Activated CD8-positive, alpha-beta T cell treated with anti-CD3 and anti-CD28 coated beads for 36 hours (primary cell): Measurements from ENCODE around the gene LYRM2. TPM values are rescaled to one million over a fixed set of nuclear protein-coding genes. Genes with fewer than 3 reads are reported as not detected.

Experiments
- ATAC-seq: fragments of 200-7000 bp; cut with Tn5 transposase; one replicate; pipeline ENCODE4 v1.10.0; 2021; ENCODE audit warnings: mild to moderate bottlenecking, moderate library complexity
- CTCF ChIA-PET: fragments of 350-600 bp; sonication (Branson Sonifier 250); formaldehyde crosslinking; loops from one replicate; lab custom pipeline; 2021; ENCODE audit warnings: antibody characterized with exemption; lab: Charles Lee
- POLR2A ChIA-PET: fragments of 350-600 bp; sonication (Branson Sonifier 250); formaldehyde crosslinking; loops from one replicate; lab custom pipeline; 2021; ENCODE audit warnings: antibody characterized with exemption; lab: Charles Lee
- DNase-seq: peaks from one replicate; pipeline ENCODE4 v3.0.0-alpha.2; 2020
- H3K27ac Mint-ChIP-seq: one replicate; pipeline ENCODE4 v1.8.0; 2021; ENCODE audit warnings: mild to moderate bottlenecking, mixed read lengths
- H3K27me3 Mint-ChIP-seq: one replicate; pipeline ENCODE4 v1.8.0; 2021; ENCODE audit warnings: mixed read lengths
- H3K36me3 Mint-ChIP-seq: one replicate; pipeline ENCODE4 v1.8.0; 2021; ENCODE audit warnings: low read depth, mixed read lengths
- H3K4me1 Mint-ChIP-seq: one replicate; pipeline ENCODE4 v1.8.0; 2021; ENCODE audit warnings: low read depth, mixed read lengths
- H3K4me3 Mint-ChIP-seq: one replicate; pipeline ENCODE4 v1.8.0; 2021; ENCODE audit warnings: mild to moderate bottlenecking, moderate library complexity, mixed read lengths
- H3K9me3 Mint-ChIP-seq: one replicate; pipeline ENCODE4 v1.8.0; 2021; ENCODE audit warnings: mixed read lengths
- CTCF ChIP-seq: fragments of 200-600 bp; IDR thresholded peaks from one replicate; pipeline ENCODE4 v1.8.0; 2022; ENCODE audit warnings: antibody characterized with exemption, mild to moderate bottlenecking
- intact Hi-C: fragments of 100-400 bp; cut with micrococcal nuclease; formaldehyde crosslinking; loops from one replicate; pipeline ENCODE4 v1.10.0; 2022
- total RNA-seq, 2 experiments: library from RNA; stranded (reverse); gene quantifications; one replicate each; pipeline ENCODE4 v1.2.3, GENCODE V29; 2021

Gene LYRM2
- total RNA-seq, 2 experiments from 2014 or later, result 23.6 to 23.7 TPM

- ChIA-PET POLR2A (no interaction called here), CTCF (no interaction called here)
- no peak overlapping the region for H3K4me3 Mint-ChIP-seq
- H3K27me3 Mint-ChIP-seq, result no peaks in the 10 kb centered on the region
- H3K9me3 Mint-ChIP-seq, result peaks cover 7% of the 10 kb centered on the region
- ATAC-seq (no peak), DNase-seq (no peak)
- H3K36me3 Mint-ChIP-seq, result no peaks in the 10 kb centered on the region
- H3K27ac Mint-ChIP-seq, result no peak overlapping the region
- TF ChIP-seq CTCF, result no peak
- intact Hi-C loops, result no loop called here
- no peaks in the 10 kb centered on the region for H3K4me1 Mint-ChIP-seq
Observed at GRCh38 chr6:89559487-89559886, 79.1 kb downstream of the LYRM2 start.

- ATAC-seq (no peak), DNase-seq (no peak)
- CTCF ChIA-PET, result interaction anchor here (1.3 kb wide), 1 partner anchor 123 kb away, joined by 3 read pairs; no protein-coding TSS in a partner anchor
- POLR2A ChIA-PET, result no interaction called here
- intact Hi-C loops, result no loop called here
- Mint-ChIP-seq H3K27ac (no peak overlapping the region), H3K36me3 (no peaks in the 10 kb centered on the region), H3K4me1 (no peaks in the 10 kb centered on the region), H3K9me3 (peaks cover 7% of the 10 kb centered on the region), H3K27me3 (no peaks in the 10 kb centered on the region), H3K4me3 (no peak overlapping the region)
- TF ChIP-seq CTCF, result no peak
Observed at GRCh38 chr6:89555806-89556205, 82.7 kb downstream of the LYRM2 start.

GRCh38 chr6:89555031-89555430, 83.5 kb downstream of the LYRM2 start:
- H3K9me3 Mint-ChIP-seq, result peaks cover 7% of the 10 kb centered on the region
- CTCF ChIA-PET, result no interaction called here

GRCh38 chr6:89554106-89554505, 84.4 kb downstream of the LYRM2 start:
- POLR2A ChIA-PET, result no interaction called here
- no peak for TF ChIP-seq CTCF
- CTCF ChIA-PET, result no interaction called here
- intact Hi-C loops, result no loop called here
- ATAC-seq, result no peak
- no peak overlapping the region for H3K27ac Mint-ChIP-seq
- no peaks in the 10 kb centered on the region for H3K36me3 Mint-ChIP-seq
- H3K4me3 Mint-ChIP-seq, result no peak overlapping the region
- H3K4me1 Mint-ChIP-seq, result no peaks in the 10 kb centered on the region
- DNase-seq, result no peak
- H3K9me3 Mint-ChIP-seq, result peaks cover 7% of the 10 kb centered on the region
- H3K27me3 Mint-ChIP-seq, result no peaks in the 10 kb centered on the region

More at GRCh38 chr6:89555031-89555430, 83.5 kb downstream of the LYRM2 start:
- no peak overlapping the region for H3K27ac Mint-ChIP-seq
- ATAC-seq (no peak), DNase-seq (no peak)
- H3K27me3 Mint-ChIP-seq, result no peaks in the 10 kb centered on the region
- POLR2A ChIA-PET, result interaction anchor here (0.5 kb wide), 1 partner anchor 192 kb away, joined by 3 read pairs; no protein-coding TSS in a partner anchor
- H3K4me1 Mint-ChIP-seq, result no peaks in the 10 kb centered on the region
- intact Hi-C loops, result no loop called here
- no peaks in the 10 kb centered on the region for H3K36me3 Mint-ChIP-seq
- H3K4me3 Mint-ChIP-seq, result no peak overlapping the region
- TF ChIP-seq CTCF, result no peak

GRCh38 chr6:89553431-89553830, 85.1 kb downstream of the LYRM2 start:
- TF ChIP-seq CTCF, result no peak
- no peaks in the 10 kb centered on the region for H3K36me3 Mint-ChIP-seq
- DNase-seq (no peak), ATAC-seq (no peak)
- no peak overlapping the region for H3K4me3 Mint-ChIP-seq
- CTCF ChIA-PET, result no interaction called here
- no peaks in the 10 kb centered on the region for H3K27me3 Mint-ChIP-seq
- H3K4me1 Mint-ChIP-seq, result no peaks in the 10 kb centered on the region
- no peak overlapping the region for H3K27ac Mint-ChIP-seq
- intact Hi-C loops, result no loop called here
- H3K9me3 Mint-ChIP-seq, result peaks cover 7% of the 10 kb centered on the region
- POLR2A ChIA-PET, result no interaction called here
